ENCODE data around the gene UST.

UST gene, protein sequence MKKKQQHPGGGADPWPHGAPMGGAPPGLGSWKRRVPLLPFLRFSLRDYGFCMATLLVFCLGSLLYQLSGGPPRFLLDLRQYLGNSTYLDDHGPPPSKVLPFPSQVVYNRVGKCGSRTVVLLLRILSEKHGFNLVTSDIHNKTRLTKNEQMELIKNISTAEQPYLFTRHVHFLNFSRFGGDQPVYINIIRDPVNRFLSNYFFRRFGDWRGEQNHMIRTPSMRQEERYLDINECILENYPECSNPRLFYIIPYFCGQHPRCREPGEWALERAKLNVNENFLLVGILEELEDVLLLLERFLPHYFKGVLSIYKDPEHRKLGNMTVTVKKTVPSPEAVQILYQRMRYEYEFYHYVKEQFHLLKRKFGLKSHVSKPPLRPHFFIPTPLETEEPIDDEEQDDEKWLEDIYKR

DNA sequence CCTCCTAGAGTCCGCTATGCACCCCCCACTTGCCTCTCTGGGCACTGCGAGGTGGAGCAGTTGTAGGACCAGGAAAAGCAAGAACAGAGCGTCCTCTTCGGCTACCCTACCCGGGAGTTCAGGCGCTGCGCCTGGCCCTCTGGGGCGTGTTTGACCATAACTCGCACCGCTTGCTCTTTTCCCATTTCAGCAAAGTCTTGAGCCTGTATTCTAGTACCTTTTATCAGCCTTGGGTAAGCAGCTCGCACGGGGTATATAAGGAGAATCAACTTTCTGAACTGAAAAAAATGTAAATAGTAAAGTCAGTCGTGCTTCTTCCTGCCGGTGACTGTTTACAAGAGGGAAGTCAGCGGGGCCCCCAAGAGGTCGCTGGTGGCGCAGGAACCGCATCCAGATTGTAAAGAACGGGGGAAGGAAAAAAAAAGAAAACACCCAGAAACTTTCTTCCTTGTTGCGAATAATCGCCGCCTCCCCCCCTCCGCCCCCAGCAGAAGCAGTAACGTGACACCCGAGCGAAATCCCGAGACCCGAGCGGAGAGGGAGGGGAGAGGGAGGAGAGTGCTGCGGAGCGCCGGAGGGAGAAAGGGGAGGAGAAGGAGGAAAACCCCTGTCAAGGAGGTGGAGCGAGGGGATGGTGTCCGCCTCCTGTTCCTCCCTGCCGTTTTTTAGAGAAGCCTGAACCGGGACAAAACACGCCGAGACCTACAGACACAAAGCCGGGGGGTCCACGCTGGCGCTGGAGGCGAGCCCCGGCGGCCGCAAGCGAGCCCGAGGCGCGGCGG, at the start of gene UST:
TSS of gene UST (plus strand) at position 668 of the 782 bp plus-strand sequence. CDS start 401 bp downstream, outside the sequence.
- peak; percentile 77 for DNase-seq

- no peak for DNase-seq
These were observed 48.9 kb upstream of the UST start for GRCh38 chr6:148697895-148698440.

GRCh38 chr6:148698671-148699180, 48.1 kb upstream of the UST start:
- DNase-seq: no peak

- no peak for DNase-seq
These were observed 46.6 kb upstream of the UST start for GRCh38 chr6:148700047-148700715.

DNA sequence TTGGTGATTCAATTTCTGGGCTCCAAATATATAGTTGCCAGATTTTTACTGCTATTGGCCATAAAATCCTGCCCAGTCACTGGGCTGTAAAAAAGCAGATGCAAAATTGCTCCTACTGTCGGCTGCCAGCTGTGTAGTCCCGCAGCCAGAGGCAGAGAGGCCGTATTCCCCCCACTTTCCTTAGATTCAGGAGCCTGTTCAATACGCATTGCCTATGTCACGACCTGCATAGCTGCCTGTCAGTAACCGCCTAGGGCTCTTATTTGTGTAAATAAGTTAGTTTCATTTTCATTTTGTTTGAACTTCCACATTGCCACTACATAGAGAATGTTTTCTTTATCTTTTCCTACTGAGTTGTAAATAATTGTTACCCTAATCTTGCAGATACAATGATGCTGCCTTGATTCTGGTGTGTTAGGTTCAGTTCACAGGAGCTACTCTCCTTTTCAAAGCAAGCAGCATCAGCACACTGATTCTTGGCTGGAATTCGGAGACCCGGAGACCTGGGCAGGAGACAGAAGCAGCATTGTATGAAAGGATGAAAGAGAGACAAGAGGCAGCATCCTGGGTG, 46.0 kb upstream of the UST start:
- no peak for DNase-seq

GRCh38 chr6:148701375-148701774, 45.5 kb upstream of the UST start:
- no peak for DNase-seq

DNA sequence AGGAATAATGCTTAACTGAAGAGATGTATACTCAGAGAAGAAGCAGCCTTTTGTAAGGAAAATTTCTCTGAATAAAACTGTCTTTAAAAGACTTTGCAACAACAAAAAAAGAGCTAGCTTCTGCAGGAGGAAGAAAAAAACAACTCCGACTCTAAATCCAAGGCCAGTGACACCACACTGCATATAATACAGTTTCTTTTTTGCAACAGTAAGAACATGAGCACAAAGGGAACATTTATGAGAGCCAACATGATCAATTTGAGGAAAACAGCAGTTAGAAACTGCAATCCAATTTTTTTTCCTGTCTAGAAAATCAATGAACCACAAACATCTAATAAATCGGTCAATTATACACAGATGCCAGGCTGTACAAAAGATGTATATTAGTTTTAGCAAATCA, 42.9 kb upstream of the UST start:
- no peak for DNase-seq

GRCh38 chr6:148704400-148705246, 42.2 kb upstream of the UST start:
- no peak for DNase-seq

- no peak for DNase-seq
These were observed 38.1 kb upstream of the UST start for GRCh38 chr6:148708707-148709106.

DNA sequence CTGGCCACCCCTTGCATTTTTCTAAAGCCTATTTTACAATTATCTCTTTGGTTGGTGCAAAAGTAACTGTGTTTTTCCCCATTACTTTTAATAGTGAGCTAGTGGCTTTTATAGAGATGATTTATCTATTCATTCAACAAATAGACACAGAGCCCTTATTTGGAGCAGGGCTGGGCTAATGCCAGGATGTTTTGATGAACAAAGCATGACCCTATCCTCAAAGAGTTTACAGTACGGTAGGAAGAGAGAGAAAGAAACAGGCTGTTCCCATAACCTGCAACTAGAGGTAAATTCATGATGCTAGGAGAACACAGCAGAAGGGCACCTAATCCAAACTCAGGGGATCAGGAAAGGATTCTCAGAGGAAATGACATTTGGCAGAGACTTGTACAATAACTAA, 37.3 kb upstream of the UST start:
- DNase-seq: no peak

DNA sequence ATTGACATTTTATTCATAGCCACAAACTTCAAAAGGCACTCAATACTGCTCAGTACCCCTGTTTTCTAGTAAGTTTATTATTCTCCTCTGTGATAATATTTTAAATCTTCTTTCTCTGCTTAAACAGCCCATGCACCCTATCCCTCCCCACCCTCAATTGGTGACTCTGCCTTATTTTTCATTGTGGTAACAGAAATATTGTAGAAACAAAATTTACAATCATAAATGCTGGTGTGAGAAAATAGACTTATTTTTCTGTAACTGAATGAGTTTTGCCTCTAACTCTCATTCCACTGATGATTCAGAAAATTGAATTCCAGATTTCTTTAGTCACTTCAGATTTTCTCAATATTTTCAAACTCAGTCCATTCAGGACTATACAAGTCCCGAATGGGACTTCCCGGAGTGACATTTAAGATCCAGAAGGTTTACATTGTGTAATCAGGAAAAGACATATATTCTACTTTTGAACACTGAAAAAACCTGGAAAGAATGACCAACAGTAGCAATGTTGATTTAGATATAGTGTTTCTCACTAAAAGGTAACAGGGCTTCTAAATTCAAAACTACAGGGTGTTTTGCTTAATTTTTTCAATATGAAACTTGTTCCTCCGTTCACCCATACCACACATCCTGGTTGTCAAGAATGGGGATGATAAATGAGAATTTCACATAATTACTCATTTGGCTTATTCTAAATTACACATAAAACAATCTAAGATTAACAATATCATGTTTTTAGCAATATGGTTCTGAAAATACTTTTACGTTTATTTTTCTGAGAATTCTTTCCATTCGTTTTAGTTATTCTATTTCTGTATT, 34.8 kb upstream of the UST start:
- DNase-seq: no peak

DNA sequence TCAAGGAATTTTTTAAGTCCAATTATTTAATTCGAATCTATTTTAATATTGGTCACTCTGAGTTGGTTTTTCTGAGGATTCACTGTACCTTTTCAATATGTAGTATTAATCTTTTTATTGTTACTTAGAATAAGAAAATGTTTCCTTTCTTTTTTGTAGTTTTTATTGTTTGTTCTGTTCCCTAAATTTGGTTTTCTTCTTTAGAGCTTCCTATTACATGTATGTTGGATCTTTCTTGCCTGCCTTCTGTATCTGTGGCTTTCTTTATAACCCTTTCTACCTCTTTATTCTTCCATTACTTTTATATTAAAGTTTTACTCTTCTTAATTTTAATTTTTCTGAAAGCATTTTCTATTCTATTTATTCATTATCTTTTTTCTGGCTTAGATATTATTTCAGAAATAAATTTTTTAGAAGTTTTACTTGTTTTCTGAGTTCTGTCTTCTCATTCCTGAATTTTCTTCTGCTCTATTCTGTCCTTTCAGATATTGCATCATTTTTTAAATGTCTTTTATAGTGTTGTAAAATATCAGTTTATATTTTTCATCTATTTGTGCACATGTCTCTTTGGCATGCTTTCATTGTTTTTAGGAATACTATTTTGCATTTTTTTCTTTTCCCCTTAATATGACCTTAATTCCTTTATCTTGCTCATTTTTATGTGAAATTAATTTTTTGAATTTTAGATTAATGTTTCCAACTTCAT, 33.6 kb upstream of the UST start:
- DNase-seq: no peak

- no peak for DNase-seq
These were observed 32.9 kb upstream of the UST start for GRCh38 chr6:148713921-148714320.

DNA sequence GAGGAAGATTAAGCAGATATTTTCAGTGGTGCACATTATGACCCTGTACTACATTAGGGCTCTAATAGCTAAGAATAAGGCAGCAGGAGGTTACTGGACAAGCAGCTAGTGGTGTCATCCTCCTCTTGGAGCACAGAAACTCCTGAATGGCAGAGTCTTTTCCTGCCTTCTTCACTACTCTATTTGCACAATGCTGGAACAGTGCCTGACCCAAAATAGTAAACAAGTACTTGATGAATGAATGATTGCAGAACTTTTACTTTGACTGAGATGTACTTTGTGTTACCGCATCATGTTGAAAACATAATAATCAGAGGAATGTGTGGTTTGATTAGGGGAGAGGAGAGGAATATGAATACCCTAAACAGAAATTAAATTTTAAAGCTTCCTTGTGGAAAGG, 30.0 kb upstream of the UST start:
- DNase-seq: no peak

- DNase-seq: no peak
These were observed 26.4 kb upstream of the UST start for GRCh38 chr6:148720406-148720805.

GRCh38 chr6:148720897-148721296, 25.9 kb upstream of the UST start:
- no peak for DNase-seq

GRCh38 chr6:148723484-148723883, 23.3 kb upstream of the UST start:
- no peak for DNase-seq

GRCh38 chr6:148724428-148724827, 22.4 kb upstream of the UST start:
- no peak for DNase-seq

- no peak for DNase-seq
These were observed 19.7 kb upstream of the UST start for GRCh38 chr6:148727104-148727503.

DNA sequence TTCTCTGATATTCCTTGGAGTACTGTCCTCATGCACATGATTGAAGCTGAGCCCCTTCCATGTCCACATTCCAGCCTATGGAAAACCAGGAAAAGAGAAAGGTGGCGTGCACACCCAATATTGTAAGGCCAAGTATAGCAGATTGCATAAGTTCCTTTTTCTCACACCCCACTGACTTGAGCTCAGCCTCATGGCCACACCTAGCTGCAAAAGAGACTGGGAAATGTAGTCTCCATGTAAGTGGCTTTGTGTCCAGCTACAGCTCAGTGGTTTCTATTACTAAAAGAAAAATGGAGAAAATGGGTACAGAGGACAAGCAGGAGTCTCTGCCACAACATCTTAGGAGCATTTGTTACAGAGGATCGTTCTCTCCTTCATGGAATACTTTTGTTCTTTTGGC, 10.8 kb upstream of the UST start:
- no peak for DNase-seq
